Esophagus (tissue), 2 donors: ENCODE results near the gene MKKS. TPM values are rescaled to one million over a fixed set of nuclear protein-coding genes. Genes with fewer than 3 reads are reported as not detected.

ENCODE experiments used
- H3K27ac ChIP-seq, 2 donors: one replicate each; pipeline ENCODE4 v1.5.1; 2013; ENCODE audit warnings: low read depth in 2 of 2, mild to moderate bottlenecking in 2 of 2, inconsistent platforms in 1 of 2, low read length in 1 of 2, moderate library complexity in 1 of 2
- H3K27me3 ChIP-seq, 2 donors: one replicate each; pipeline ENCODE4 v1.6.1; 2013; ENCODE audit warnings: low read length in 2 of 2, control low read depth in 1 of 2, mild to moderate bottlenecking in 1 of 2; ENCODE audit not compliant: insufficient read depth in 2 of 2, control insufficient read depth in 1 of 2
- H3K36me3 ChIP-seq, 2 donors: one replicate each; pipeline ENCODE4 v1.6.1; 2013; ENCODE audit warnings: low read length in 1 of 2; ENCODE audit not compliant: control insufficient read depth in 2 of 2, insufficient read depth in 2 of 2
- H3K4me1 ChIP-seq, 2 donors: one replicate each; pipeline ENCODE4 v1.6.1; 2013; ENCODE audit warnings: low read length in 1 of 2; ENCODE audit not compliant: control insufficient read depth in 2 of 2, insufficient read depth in 2 of 2
- H3K4me3 ChIP-seq, 2 donors: one replicate each; pipeline ENCODE4 v1.5.1; 2013; ENCODE audit warnings: low read length in 2 of 2, mild to moderate bottlenecking in 2 of 2, low read depth in 1 of 2, moderate library complexity in 1 of 2
- H3K9me3 ChIP-seq, 2 donors: one replicate each; pipeline ENCODE4 v1.6.1; 2013; ENCODE audit warnings: mild to moderate bottlenecking in 2 of 2, low read depth in 1 of 2, low read length in 1 of 2, moderate library complexity in 1 of 2; ENCODE audit not compliant: control insufficient read depth in 2 of 2, insufficient read depth in 1 of 2
- WGBS, 2 donors: extraction: QIAGEN DNeasy Blood & Tissue Kit; methylation state at CpG; one replicate each; pipeline ENCODE4 v1.1.7; 2013; 5-methylcytosine and 5-hydroxymethylcytosine counted together
- polyA plus RNA-seq, 2 donors: library from polyadenylated mRNA; stranded (reverse); fragments of 200-250 nt; gene quantifications; one replicate each; pipeline ENCODE4 v1.2.3, GENCODE V29; 2013
- donor health status: healthy with polysubstance abuse.
- donor health status: Bipolar disorder and iron deficiency.

Gene MKKS
- polyA plus RNA-seq, 2 donors: 9.4 to 11.1 TPM

DNA sequence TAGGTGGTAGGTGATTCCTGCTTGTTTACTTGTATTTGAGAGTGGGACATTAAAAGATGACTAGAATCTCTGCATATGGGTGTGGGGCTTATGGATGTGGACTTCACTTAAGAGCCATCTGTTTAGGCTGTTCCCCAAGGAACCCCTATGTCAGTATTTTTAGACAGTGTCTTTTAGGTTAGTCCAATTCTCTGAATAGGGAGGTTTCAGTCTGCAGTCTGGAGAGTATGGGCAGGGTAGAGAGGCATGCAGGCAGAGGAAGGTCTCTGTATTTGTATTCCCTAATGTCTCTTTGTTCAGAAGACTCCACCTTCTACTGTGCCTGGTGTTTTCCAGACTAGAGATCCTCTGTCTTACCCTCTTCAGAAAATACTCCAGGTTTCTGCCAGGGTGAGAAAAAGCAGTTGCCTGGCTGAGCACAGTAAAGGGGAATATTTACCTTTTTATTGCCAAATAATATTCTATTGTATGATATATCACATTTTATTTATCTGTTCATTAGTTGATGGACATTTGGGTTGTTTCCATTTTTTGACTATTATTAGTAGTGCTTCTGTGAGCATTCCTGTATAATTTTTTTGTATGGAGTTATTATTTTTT lies 20.2 kb upstream of the MKKS start:
- Histone ChIP-seq H3K27me3 (no peaks in the 10 kb centered on the region), H3K27ac (no peak overlapping the region), H3K4me1 (no peaks in the 10 kb centered on the region), H3K4me3 (no peak overlapping the region), H3K36me3 (no peaks in the 10 kb centered on the region), H3K9me3 (no peaks in the 10 kb centered on the region)

DNA sequence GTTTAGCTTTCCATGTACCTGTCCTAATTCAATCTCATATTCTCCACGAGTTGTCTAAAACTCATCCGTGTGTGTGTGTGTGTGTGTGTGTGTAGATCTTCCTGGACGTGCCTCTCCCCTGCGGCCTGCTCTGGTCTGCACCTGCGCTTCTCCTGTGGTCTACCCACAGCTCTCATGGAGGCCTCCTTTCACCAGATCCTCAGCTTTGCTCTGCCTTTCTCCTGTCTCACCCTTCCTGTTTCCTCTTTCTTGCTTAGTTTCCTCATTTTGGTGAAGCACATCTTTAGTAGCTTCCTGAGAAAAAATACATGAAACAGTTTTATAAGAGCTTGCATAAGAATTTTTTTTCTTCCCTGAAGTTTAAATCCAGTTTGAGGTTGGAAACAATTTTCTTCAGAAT lies 19.2 kb upstream of the MKKS start:
- no peak overlapping the region for H3K27ac ChIP-seq
- H3K4me1 ChIP-seq: no peaks in the 10 kb centered on the region
- H3K9me3 ChIP-seq: no peaks in the 10 kb centered on the region
- H3K4me3 ChIP-seq: no peak overlapping the region
- 69 to 76% methylated on average over 5 of the region's 5 CpGs for WGBS, 2 donors
- no peaks in the 10 kb centered on the region for H3K36me3 ChIP-seq
- H3K27me3 ChIP-seq: no peaks in the 10 kb centered on the region

DNA sequence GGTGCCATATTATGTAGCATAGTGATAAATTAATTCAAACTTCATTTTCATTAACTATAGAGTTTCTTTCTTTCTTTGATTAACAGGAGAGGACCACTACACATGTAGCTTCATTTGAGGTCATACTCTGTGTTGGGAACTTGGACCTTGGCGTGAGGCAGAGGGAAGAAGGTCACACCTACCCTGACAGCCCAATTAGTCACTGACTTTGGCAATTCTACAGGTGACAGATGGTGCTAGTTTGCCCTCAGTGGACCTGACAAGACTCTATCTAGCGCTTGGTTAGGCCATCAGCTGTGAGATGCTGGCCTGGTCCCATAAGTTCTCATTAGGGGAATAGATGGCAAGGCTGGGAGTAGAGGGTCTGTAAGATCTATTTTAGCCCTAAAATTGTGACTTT lies 15.2 kb upstream of the MKKS start:
- no peaks in the 10 kb centered on the region for H3K9me3 ChIP-seq
- H3K27me3 ChIP-seq: no peaks in the 10 kb centered on the region
- H3K4me3 ChIP-seq: no peak overlapping the region
- H3K36me3 ChIP-seq: no peaks in the 10 kb centered on the region
- no peak overlapping the region for H3K27ac ChIP-seq
- whole genome bisulfite sequencing, 2 donors: 76 to 78% methylated on average over 2 of the region's 2 CpGs
- no peaks in the 10 kb centered on the region for H3K4me1 ChIP-seq

DNA sequence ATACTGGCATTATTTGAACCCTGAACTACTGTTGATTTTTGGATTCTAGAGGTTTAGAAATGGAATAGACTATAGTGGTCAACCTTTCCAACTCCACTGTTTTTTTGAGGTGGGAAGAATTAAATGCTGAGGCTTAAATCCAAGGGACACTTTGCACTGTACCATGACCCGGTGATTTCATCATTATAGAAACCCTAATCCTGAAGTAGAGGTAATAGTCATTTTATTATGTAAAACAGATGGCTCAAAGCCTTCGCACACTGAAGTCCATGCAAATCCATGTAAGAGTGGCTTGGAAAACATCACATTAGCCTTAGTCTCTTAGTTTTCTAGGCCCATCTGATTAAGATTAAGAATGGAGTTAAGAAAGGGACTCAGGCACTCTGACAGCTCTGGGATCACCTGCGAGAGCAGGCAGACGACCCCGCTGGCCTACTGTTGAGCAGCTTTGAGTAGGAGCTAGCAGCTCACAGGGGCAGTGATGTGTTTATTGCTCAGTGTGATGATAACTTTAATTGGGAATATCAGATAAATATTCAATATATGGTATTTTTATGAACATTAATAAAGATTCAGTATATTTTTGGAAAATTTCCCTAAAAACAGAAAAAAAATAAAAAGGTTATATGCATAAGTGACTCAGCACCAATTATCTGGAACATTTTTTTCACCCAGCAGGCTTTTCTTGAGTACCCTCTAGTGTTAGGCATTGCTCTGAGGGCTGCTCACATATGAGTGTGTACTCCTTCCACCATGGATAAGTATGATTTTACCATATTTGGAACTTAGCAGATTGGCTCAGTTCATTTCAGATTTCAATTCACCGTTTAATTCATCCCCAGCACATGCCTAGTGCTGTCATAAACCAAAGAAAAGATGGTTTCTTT lies 14.5 kb upstream of the MKKS start:
- no peak overlapping the region for H3K4me3 ChIP-seq
- H3K27ac ChIP-seq: no peak overlapping the region
- H3K27me3 ChIP-seq: no peaks in the 10 kb centered on the region
- H3K9me3 ChIP-seq: no peaks in the 10 kb centered on the region
- no peaks in the 10 kb centered on the region for H3K4me1 ChIP-seq
- WGBS, 2 donors: 91 to 94% methylated on average over 6 of the region's 6 CpGs
- H3K36me3 ChIP-seq: no peaks in the 10 kb centered on the region

DNA sequence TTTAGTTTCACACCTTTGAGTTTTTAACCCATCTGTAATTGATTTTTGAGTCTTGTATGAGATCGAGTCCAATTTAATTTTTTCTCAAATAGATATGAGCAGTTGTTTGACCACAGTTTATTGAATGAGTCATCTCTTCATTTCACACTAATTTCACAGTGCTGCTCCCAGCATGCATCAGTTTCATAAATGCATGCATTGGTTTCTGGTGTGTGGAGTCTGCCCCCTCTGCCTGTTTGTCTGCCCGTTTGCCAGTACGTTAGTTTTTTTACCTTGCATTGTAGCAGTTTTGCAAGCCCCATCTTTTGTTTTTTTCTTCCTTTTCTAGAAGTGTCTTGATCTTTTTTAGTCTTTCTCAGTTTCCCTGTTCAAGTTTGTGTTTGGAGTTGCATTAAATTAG lies 13.0 kb upstream of the MKKS start:
- H3K4me3 ChIP-seq: no peak overlapping the region
- H3K27ac ChIP-seq: no peak overlapping the region
- H3K36me3 ChIP-seq: no peaks in the 10 kb centered on the region
- WGBS, 2 donors: 9 to 12% methylated on average over 3 of the region's 3 CpGs
- H3K9me3 ChIP-seq: no peaks in the 10 kb centered on the region
- no peaks in the 10 kb centered on the region for H3K27me3 ChIP-seq
- peaks cover 0 to 2% of the 10 kb centered on the region in 2 donors for H3K4me1 ChIP-seq

DNA sequence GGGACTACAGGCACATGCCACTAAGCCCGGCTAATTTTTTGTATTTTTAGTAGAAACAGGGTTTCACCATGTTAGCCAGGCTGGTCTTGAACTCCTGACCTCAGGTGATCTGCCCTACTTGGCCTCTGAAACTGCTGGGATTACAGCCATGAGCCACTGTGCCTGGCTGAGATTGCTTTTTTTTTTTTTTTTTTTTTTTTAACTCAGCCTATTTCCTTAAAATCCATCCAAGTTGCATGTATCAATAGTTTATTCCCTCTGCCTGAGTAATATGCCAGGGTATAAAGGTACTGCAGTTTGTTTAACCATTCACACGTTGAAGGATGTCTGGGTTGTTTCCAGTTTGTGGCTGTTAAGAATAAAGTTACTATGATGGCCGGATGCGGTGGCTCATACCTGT lies 11.7 kb upstream of the MKKS start:
- no peak overlapping the region for H3K27ac ChIP-seq
- H3K27me3 ChIP-seq: no peaks in the 10 kb centered on the region
- peaks cover 0 to 2% of the 10 kb centered on the region in 2 donors for H3K4me1 ChIP-seq
- no peak overlapping the region for H3K4me3 ChIP-seq
- no peaks in the 10 kb centered on the region for H3K36me3 ChIP-seq
- no peaks in the 10 kb centered on the region for H3K9me3 ChIP-seq
- 85 to 87% methylated on average over 4 of the region's 4 CpGs for WGBS, 2 donors

DNA sequence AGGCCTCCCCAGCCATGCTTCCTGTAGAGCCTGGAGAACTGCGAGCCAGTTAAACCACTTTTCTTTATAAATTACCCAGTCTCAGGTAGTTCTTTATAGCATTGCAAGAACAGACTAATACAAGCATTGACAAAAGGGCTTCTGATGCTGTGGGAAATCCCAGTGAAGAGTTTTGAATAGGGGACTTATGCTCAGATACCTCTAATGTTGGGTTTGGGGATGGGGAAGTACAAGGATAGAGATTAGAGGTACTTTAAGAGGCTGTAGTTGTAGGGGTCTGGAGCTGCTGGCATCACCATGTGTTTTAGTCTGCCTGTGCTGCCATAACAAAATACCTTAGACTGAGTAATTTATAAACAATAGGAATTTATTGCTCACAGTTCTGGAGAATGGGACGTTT lies 9.9 kb upstream of the MKKS start:
- no peak overlapping the region for H3K4me3 ChIP-seq
- no peaks in the 10 kb centered on the region for H3K27me3 ChIP-seq
- H3K4me1 ChIP-seq: peaks cover 0 to 2% of the 10 kb centered on the region in 2 donors
- no peak overlapping the region for H3K27ac ChIP-seq
- WGBS, 2 donors: 78 to 80% methylated on average over 2 of the region's 2 CpGs
- H3K36me3 ChIP-seq: no peaks in the 10 kb centered on the region
- H3K9me3 ChIP-seq: no peaks in the 10 kb centered on the region

DNA sequence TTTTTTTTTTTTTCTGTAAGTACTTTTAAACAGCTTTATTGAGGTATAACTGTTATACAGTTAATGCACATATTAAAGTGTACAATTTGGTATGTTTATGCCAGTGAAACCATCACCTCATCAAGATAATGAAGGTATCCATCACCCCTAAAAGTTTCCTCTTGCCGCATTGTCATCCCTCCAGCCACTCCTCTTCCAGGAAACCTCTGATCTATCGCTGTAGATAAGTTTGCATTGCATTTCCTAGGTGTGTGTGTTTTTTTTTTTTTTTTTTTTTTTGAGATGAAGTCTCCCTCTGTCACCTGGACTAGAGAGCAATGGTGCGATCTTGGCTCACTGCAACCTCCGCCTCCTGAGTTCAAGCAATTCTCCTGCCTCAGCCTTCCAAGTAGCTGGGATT lies 4.2 kb upstream of the MKKS start:
- H3K4me3 ChIP-seq: no peak overlapping the region
- no peak overlapping the region for H3K27ac ChIP-seq
- H3K9me3 ChIP-seq: no peaks in the 10 kb centered on the region
- no peaks in the 10 kb centered on the region for H3K4me1 ChIP-seq
- WGBS, 2 donors: 77 to 92% methylated on average over 4 of the region's 4 CpGs
- no peaks in the 10 kb centered on the region for H3K27me3 ChIP-seq
- H3K36me3 ChIP-seq: no peaks in the 10 kb centered on the region

DNA sequence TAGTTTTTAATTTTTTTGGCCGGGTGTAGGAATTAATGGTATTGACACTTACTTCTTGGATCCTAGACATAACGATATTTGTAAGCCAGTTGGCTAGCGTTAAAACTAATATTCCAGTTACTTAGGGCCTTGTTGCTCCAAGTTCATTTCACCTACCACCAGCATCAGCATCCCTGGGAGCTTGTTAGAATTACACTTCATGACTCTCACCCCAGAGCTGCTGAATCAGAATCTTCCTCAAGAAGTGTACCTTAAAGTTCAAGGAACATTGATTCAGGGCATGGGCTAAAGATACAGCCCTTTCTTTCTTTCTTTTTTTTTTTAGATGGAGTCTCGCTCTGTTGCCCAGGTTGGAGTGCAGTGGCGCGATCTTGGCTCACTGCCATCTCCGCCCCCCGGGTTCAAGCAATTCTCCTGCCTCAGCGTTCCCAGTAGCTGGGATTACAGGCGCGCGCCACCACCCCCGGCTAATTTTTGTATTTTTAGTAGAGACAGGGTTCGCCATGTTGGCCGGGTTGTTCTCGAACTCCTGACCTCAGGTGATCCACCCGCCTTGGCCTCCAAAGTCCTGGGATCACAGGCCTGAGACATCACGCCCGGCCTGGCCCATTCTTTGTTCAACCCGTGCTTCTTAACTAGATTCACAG lies 2.2 kb upstream of the MKKS start:
- Histone ChIP-seq H3K4me1 (peaks cover 0 to 3% of the 10 kb centered on the region in 2 donors), H3K4me3 (peak overlapping the region in 1 of 2 donors; percentile 84), H3K27ac (no peak overlapping the region), H3K9me3 (no peaks in the 10 kb centered on the region), H3K36me3 (no peaks in the 10 kb centered on the region), H3K27me3 (no peaks in the 10 kb centered on the region)
- WGBS, 2 donors: 94 to 96% methylated on average over 20 of the region's 20 CpGs
